Measurements from ENCODE around the gene TTLL10.

GRCh38 chr1:1199961-1200875, 26.5 kb downstream of the TTLL10 start:
- TF ChIP-seq CTCF (IDR thresholded peaks at IDR 0.05) (no peak), POLR2A (IDR thresholded peaks at IDR 0.05) (no peak), EP300 (IDR thresholded peaks at IDR 0.05) (no peak)

Data from gastroesophageal sphincter (tissue), 3 donors.